ENCODE measurements around the gene NCCRP1.
"Not testable (repeated sequence)": the region's sequence is repeated elsewhere in the genome, so short reads cannot be mapped to it uniquely, and the experiment has no call there.

NCCRP1 gene

GRCh38 chr19:39211731-39212374 lies 15.1 kb downstream of the NCCRP1 start:
- DNase-seq: no peak

GRCh38 chr19:39212375-39212742 lies 15.6 kb downstream of the NCCRP1 start:
- DNase-seq: no peak

- not testable (repeated sequence) for DNase-seq
Measured at GRCh38 chr19:39215323-39215722, 18.6 kb downstream of the NCCRP1 start.

GRCh38 chr19:39217094-39217493 lies 20.3 kb downstream of the NCCRP1 start:
- DNase-seq: no peak

- DNase-seq: no peak
Measured at GRCh38 chr19:39218230-39219007, 21.7 kb downstream of the NCCRP1 start.

GRCh38 chr19:39219108-39219507 lies 22.3 kb downstream of the NCCRP1 start:
- not testable (repeated sequence) for DNase-seq

GRCh38 chr19:39223703-39224279 lies 27.0 kb downstream of the NCCRP1 start:
- no peak for DNase-seq

- no peak for DNase-seq
Measured at GRCh38 chr19:39224910-39225309, 28.1 kb downstream of the NCCRP1 start.

GRCh38 chr19:39230096-39230764 lies 33.5 kb downstream of the NCCRP1 start:
- DNase-seq: no peak

GRCh38 chr19:39232708-39233107 lies 35.9 kb downstream of the NCCRP1 start:
- DNase-seq: no peak

- DNase-seq: no peak
Measured at GRCh38 chr19:39236527-39236926, 39.8 kb downstream of the NCCRP1 start.

- DNase-seq: no peak
Measured at GRCh38 chr19:39237200-39238184, 40.7 kb downstream of the NCCRP1 start.

GRCh38 chr19:39238209-39238608 lies 41.4 kb downstream of the NCCRP1 start:
- no peak for DNase-seq

GRCh38 chr19:39238944-39239343 lies 42.2 kb downstream of the NCCRP1 start:
- no peak for DNase-seq

GRCh38 chr19:39240421-39240820 lies 43.7 kb downstream of the NCCRP1 start:
- no peak for DNase-seq

GRCh38 chr19:39243741-39244140 lies 47.0 kb downstream of the NCCRP1 start:
- not testable (repeated sequence) for DNase-seq

- DNase-seq: not testable (repeated sequence)
Measured at GRCh38 chr19:39244410-39245100, 47.8 kb downstream of the NCCRP1 start, which contains the start of gene IFNL3. TSS of gene IFNL3 (minus strand) at chr19:39245006. CDS start at chr19:39244967, 39 bp downstream.

- DNase-seq: not testable (repeated sequence)
Measured at GRCh38 chr19:39245166-39245565, 48.4 kb downstream of the NCCRP1 start.

GRCh38 chr19:39246951-39247669 lies 50.3 kb downstream of the NCCRP1 start:
- DNase-seq: no peak
